PC-9 (cell line): Measurements from ENCODE around the gene UBA5.

Source experiments
- EZH2 ChIP-seq: fragments of 200-600 bp; sonication (generic); IDR thresholded peaks from 2 replicates; pipeline ENCODE4 v1.8.0; 2017; ENCODE audit warnings: antibody characterized with exemption, low read depth
- TF ChIP-seq, protein P1 (sequence below): fragments of 200-600 bp; sonication (generic); conservative IDR thresholded peaks from 2 replicates; pipeline ENCODE4 v1.6.1; 2017; ENCODE audit warnings: mixed run types, antibody characterized with exemption, mild to moderate bottlenecking, moderate library complexity

DNA sequence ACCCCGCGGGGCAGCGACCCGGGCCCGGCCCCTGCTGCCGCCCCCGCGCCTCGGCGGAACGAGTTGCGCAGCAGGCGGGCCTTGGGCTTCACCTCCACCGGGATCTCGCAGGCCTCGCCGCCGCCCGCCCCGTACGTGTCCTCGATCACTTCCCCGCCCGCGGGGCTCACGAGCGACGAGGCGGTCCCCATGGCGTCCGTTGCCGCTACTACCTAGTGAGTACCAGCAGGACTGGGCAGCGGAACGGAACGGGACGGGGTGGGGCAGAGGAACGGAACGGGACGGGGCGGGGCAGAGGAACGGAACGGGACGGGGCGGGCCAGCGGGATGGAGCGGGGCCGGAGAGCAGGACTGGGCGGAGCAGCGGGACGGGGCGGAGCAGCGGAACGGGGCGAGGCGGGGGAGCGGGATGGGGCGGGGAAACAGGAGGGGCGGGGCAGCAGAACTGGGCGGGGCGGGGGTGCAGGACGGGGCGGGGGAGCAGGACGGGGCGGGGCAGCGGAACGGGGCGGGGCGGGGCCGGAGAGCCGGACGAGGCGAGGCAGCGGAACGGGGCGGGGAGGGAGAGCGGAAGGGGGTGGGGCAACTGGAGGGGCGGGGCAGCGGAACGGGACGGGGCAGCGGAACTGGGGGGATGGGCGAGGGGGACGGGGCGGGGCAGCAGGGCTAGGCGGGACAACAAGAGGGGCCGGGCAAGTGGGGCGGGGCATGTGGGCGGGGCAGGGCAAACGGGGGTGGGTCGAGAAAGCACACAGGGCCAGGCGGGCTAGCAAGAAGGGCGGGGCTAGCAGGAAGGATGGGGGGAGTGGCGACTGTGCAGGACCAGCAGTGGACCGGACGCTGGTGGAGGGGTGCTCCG is 62.3 kb downstream of the UBA5 start, which contains the start of gene NPHP3:
- TF ChIP-seq, protein P1, sequence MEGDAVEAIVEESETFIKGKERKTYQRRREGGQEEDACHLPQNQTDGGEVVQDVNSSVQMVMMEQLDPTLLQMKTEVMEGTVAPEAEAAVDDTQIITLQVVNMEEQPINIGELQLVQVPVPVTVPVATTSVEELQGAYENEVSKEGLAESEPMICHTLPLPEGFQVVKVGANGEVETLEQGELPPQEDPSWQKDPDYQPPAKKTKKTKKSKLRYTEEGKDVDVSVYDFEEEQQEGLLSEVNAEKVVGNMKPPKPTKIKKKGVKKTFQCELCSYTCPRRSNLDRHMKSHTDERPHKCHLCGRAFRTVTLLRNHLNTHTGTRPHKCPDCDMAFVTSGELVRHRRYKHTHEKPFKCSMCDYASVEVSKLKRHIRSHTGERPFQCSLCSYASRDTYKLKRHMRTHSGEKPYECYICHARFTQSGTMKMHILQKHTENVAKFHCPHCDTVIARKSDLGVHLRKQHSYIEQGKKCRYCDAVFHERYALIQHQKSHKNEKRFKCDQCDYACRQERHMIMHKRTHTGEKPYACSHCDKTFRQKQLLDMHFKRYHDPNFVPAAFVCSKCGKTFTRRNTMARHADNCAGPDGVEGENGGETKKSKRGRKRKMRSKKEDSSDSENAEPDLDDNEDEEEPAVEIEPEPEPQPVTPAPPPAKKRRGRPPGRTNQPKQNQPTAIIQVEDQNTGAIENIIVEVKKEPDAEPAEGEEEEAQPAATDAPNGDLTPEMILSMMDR: no peak
- no peak for TF ChIP-seq EZH2
